ENCODE results near the gene SIRT4.
A peak's percentile ranks its signal among the peaks of the same experiment; 100 is the strongest.
"Not testable (repeated sequence)": the region's sequence is repeated elsewhere in the genome, so short reads cannot be mapped to it uniquely, and the experiment has no call there.

Gene SIRT4

GRCh38 chr12:120336392-120336791 lies 34.3 kb downstream of the SIRT4 start:
- not testable (repeated sequence) for DNase-seq

GRCh38 chr12:120337730-120338129 lies 35.6 kb downstream of the SIRT4 start:
- DNase-seq, result no peak

DNA sequence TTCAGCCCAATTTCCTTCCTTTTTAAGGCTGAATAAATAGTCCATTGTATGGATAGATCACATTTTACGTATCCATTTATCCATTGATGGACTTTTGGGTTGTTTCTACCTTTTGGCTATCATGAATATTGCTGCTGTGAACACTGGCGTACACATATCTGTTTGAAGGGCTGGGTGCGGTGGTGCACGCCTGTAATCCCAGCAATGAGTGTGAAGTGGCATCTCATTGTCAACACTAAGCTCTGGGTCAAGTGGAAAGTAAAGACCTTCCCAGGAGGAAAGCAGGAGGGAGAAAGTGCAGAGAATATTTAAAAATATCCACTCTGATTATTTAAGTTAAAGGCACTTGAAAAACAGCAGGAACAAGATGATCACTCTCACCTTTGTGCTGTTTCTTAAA lies 37.1 kb downstream of the SIRT4 start:
- DNase-seq, result no peak

- no peak for DNase-seq
Measured at GRCh38 chr12:120342175-120343038, 40.3 kb downstream of the SIRT4 start.

GRCh38 chr12:120343039-120343537 lies 41.0 kb downstream of the SIRT4 start:
- DNase-seq, result no peak

- DNase-seq, result no peak
Measured at GRCh38 chr12:120343692-120344091, 41.6 kb downstream of the SIRT4 start.

GRCh38 chr12:120346031-120346430 lies 43.9 kb downstream of the SIRT4 start:
- DNase-seq, result no peak

- no peak for DNase-seq
Measured at GRCh38 chr12:120346681-120347080, 44.6 kb downstream of the SIRT4 start.

- no peak for DNase-seq
Measured at GRCh38 chr12:120347766-120348165, 45.6 kb downstream of the SIRT4 start.

- no peak for DNase-seq
Measured at GRCh38 chr12:120350576-120351350, 48.6 kb downstream of the SIRT4 start.

GRCh38 chr12:120352117-120352516 lies 50.0 kb downstream of the SIRT4 start:
- no peak for DNase-seq

DNA sequence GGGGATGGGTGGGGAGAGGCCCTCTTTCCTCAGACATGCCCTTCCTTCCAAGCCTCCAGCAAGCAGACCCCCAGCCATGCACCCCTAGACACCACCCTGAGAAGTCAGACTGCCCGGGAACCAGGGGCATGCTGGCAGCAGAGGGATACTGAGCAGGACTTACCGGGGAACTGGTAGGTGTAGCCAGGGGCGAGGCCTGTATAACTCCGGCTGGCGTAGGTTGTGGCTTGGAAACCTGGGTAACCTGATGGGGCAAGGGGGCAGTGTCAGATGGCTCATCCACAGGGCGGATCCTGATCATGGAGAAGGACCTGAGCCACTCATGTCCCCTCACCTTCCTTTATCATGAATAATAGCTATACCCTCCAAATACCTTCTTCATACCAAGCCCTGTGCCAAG lies 51.0 kb downstream of the SIRT4 start:
- no peak for DNase-seq

DNA sequence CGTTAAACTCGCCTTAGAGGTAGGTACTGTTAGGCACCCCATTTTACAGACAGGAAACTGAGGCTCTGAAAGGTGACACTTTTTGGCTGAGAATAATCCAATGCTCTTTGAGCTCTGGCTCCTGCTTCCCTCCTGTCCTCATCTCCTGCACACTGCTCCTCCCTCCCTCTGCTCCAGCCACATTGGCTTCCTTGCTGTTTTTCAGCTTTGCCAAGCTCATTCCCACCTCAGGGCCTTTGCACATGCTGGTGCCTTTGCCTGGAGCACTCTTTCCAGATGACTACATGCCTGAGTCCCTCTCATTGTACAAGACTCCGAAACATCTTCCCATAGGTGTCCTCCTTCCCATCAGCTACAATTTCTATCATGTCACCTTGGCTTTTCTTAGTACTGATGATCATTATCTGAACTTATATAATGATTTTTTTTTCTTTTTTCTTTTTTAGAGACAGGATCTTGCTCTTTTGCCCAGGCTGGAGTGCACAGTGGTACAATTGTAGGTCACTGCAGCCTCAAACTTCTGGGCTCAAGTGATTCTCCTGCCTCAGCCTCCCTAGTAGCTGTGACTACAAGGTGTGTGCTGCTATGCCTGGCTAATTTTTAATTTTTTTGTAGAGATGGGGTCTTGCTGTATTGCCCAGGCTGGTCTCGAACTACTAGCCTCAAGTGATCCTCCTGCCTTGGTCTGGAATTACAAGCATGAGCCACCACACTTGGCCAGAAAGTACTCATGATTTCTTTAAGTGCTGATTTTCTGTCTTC lies 51.6 kb downstream of the SIRT4 start:
- DNase-seq, result no peak

DNA sequence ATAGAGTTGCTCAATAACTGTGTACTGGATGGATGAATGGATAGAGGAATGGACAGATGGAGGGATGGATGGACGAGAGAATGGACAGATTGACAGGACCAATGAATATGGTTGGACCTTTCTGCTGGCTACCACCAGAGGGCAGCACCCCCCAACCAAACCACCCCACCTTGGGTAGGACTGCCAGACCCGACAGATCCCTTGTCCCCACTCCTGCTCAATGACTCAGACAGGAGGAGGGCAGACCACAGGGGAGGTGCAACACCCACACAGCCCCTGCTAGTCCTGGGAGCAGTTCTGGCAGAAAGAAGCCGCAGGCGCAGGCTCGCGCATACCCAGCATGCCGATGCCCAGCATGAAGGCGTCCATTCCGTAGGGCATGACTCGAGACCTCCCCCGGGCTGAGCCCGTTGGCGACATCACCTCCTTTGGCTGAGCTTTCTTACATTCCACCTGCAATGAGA lies 54.5 kb downstream of the SIRT4 start:
- DNase-seq, result peak; percentile 51

DNA sequence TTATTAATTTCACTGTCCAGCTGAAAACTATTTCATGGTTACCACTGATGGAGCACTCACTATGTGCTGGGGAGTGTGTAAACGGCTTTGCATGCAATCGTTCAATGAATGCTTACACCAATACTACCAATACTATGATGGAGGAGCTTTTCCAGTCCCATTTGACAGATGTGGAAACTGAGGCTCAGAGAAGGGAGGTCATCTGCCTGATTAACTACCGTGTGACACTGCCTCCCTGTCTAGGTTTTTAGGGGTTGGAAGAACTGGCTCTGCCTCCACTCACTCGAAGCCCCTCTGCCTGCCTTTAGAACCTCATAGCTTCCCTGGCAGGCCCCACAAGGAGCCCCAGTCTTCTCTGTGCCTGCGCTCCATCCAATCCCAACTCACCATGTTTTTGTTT lies 55.0 kb downstream of the SIRT4 start:
- no peak for DNase-seq

DNA sequence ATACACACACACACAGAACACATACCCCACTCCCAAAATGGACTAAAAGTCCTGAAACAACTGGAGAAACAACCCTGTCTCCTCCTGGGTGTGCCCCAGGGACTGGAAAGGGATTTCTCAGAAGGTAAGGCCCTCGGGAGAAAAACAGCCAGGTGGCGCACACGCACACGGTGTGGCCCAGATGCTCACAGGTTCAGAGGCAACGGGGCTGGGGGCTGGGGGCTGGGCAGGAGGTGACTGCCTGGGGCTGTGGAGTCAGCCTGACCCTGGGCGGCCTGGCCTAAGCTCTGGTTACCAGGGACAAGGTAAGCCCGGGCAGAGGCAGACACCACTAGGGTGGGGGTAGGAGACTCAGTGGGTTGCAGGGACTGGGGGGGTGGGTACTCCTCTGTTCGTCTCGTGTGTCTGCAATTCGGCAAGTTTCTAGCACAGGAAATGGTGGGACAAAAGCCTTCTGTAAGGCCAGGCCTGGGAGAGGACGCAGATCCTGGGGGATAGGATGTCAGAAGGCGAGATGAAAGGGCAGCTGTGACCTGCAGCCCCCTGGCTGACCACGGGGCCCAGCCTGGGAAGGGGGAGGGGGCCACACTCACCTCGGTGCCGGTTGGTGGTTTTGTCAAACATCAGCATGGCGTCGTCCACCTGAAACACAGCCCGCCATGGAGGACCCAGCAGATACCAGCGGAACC lies 56.4 kb downstream of the SIRT4 start:
- no peak for DNase-seq

DNA sequence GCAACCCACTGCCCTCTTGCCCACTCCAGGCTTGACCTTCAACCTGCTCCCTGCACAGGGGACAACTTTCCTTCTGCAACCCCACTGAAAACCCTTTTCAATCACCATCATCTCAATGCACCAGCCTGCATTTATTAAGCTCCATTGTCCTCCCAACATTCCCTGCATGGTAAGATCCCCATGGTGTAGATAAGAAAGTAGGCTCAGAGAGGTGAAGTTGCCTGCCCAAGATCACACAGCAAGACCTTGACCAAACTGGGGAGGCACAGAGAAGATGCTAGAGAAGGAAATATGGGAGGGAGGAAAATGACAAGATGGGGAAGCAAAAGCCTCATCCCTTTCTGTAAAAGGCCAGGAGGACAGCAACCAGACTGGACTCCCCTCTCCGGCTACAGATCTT lies 57.0 kb downstream of the SIRT4 start:
- no peak for DNase-seq

DNA sequence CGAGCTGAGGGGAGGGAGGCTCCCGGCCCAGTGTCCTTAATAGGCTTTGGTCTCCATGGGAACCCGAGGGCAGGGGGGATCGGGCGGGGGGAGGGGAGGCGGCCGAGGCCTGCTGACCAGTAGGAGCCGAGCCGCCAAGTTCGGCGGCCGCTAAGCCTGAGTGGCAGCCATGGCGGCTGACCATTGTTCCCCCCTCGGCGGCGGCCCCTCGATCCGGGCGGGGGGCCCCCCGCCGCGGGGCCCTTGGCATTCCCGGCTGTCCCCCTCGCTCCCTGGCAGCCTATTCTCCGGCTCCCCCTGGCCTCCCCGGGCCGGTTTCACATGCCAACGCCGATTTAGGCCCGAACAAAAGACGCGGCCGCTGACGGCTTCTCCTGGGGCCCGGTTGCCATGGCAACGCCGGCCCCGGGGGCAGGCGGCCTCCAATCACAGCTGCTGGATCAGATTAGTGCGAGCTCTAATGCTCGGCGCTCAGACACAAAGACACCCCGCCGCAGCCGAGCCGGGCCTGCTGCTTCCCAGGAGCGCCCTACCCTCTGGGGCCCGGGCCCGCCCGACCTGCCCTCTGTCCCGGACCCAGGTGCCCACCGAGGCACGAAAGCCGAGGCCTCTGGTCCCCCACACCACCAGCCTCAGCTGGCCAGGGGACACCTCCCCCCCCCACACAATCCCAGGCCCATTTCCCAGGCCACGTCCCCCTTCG lies 59.5 kb downstream of the SIRT4 start:
- DNase-seq, result no peak
